ENCODE data around the gene TTLL5. TPM values are rescaled to one million over a fixed set of nuclear protein-coding genes. Genes with fewer than 3 reads are reported as not detected.

TTLL5 gene
- total and polyA plus RNA-seq, 2 of the 13 experiments (the other 11 are each of a cell fraction or from before 2014, with no cell fraction given) = 11.8 to 18.8 TPM

GRCh38 chr14:75660630-75661498 is at the start of gene TTLL5, which contains the start of gene ERG28 (continued):
- TF ChIP-seq, protein P1, sequence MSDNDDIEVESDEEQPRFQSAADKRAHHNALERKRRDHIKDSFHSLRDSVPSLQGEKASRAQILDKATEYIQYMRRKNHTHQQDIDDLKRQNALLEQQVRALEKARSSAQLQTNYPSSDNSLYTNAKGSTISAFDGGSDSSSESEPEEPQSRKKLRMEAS (IDR thresholded peaks at IDR 0.05) = peak; percentile 30; the same call in 1 of the 2 replicates
- TF ChIP-seq PLSCR1 (CRISPR knock-in tag; IDR thresholded peaks at IDR 0.05; ENCODE audit: borderline replicate concordance) = no peak
- peak; percentile 44 for TF ChIP-seq ATF7 (IDR thresholded peaks at IDR 0.05)
- no peak for TF ChIP-seq ATF7 (CRISPR knock-in tag; IDR thresholded peaks at IDR 0.05)
- no peak; the same call in 1 of the 2 replicates for TF ChIP-seq HDAC2 (CRISPR knock-in tag; IDR thresholded peaks at IDR 0.05)
- TF ChIP-seq, protein P2, sequence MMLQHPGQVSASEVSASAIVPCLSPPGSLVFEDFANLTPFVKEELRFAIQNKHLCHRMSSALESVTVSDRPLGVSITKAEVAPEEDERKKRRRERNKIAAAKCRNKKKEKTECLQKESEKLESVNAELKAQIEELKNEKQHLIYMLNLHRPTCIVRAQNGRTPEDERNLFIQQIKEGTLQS (CRISPR knock-in tag; IDR thresholded peaks at IDR 0.05) = no peak
- no peak for TF ChIP-seq RNF2 (conservative IDR thresholded peaks at IDR 0.05; ENCODE audit: low read depth)
- TF ChIP-seq ZNF460 (CRISPR knock-in tag; IDR thresholded peaks at IDR 0.05; ENCODE audit: borderline replicate concordance) = no peak
- peak; percentile 93 for TF ChIP-seq NFYB (CRISPR knock-in tag; IDR thresholded peaks at IDR 0.05)
- no peak for TF ChIP-seq ZNF75D (CRISPR knock-in tag; IDR thresholded peaks at IDR 0.05; ENCODE audit: borderline replicate concordance)
- no peak for TF ChIP-seq ZNF878 (CRISPR knock-in tag; IDR thresholded peaks at IDR 0.05)
- no peak for TF ChIP-seq ZNF749 (CRISPR knock-in tag; IDR thresholded peaks at IDR 0.05; ENCODE audit: borderline replicate concordance)
- peak; percentile 63; the same call in 1 of the 2 replicates for TF ChIP-seq KDM5B (CRISPR knock-in tag; IDR thresholded peaks at IDR 0.05; ENCODE audit: borderline replicate concordance)
- TF ChIP-seq GLI4 (CRISPR knock-in tag; IDR thresholded peaks at IDR 0.05; ENCODE audit: borderline replicate concordance) = no peak
- peak; percentile 82 for TF ChIP-seq ZNF263 (CRISPR knock-in tag; IDR thresholded peaks at IDR 0.05)
- no peak for TF ChIP-seq ZNF484 (CRISPR knock-in tag; IDR thresholded peaks at IDR 0.05; ENCODE audit: borderline replicate concordance, low read depth)
- peak; percentile 86 for TF ChIP-seq POLR2AphosphoS5 (IDR thresholded peaks at IDR 0.05; ENCODE audit: low read depth, low read length)
- TF ChIP-seq, protein P3, sequence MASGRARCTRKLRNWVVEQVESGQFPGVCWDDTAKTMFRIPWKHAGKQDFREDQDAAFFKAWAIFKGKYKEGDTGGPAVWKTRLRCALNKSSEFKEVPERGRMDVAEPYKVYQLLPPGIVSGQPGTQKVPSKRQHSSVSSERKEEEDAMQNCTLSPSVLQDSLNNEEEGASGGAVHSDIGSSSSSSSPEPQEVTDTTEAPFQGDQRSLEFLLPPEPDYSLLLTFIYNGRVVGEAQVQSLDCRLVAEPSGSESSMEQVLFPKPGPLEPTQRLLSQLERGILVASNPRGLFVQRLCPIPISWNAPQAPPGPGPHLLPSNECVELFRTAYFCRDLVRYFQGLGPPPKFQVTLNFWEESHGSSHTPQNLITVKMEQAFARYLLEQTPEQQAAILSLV (CRISPR knock-in tag; IDR thresholded peaks at IDR 0.05; ENCODE audit: borderline replicate concordance) = no peak; the same call in 1 of the 2 replicates
- TF ChIP-seq EZH2 (conservative IDR thresholded peaks at IDR 0.05; ENCODE audit: low read depth, low read length) = no peak
- no peak for TF ChIP-seq PPARG (CRISPR knock-in tag; conservative IDR thresholded peaks at IDR 0.05)
- TF ChIP-seq IKZF4 (CRISPR knock-in tag; IDR thresholded peaks at IDR 0.05; ENCODE audit: borderline replicate concordance, low read depth, not compliant biosample characterization) = no peak
- TF ChIP-seq MEIS1 (CRISPR knock-in tag; IDR thresholded peaks at IDR 0.05; ENCODE audit: borderline replicate concordance) = no peak
- peak; percentile 57; the same call in 1 of the 2 replicates for TF ChIP-seq FOXK1 (CRISPR knock-in tag; IDR thresholded peaks at IDR 0.05; ENCODE audit: borderline replicate concordance, low read depth)
- no peak for TF ChIP-seq ZNF264 (CRISPR knock-in tag; IDR thresholded peaks at IDR 0.05)
- TF ChIP-seq U2AF2 (IDR thresholded peaks at IDR 0.05; ENCODE audit: low read depth, low read length) = no peak
- TF ChIP-seq YEATS2 (CRISPR knock-in tag; IDR thresholded peaks at IDR 0.05; ENCODE audit: borderline replicate concordance) = peak; percentile 75; the same call in 1 of the 2 replicates
- no peak for TF ChIP-seq ZNF652 (CRISPR knock-in tag; IDR thresholded peaks at IDR 0.05; ENCODE audit: borderline replicate concordance, low read depth)
- 0 out of 2 replicates have a peak, but pooled peaks have one; percentile 37 for TF ChIP-seq GZF1 (CRISPR knock-in tag; IDR thresholded peaks at IDR 0.05)
